HFFc6 (cell line): ENCODE results near the gene CRYBA1. TPM values are rescaled to one million over a fixed set of nuclear protein-coding genes. Genes with fewer than 3 reads are reported as not detected.

ENCODE experiments used
- DNase-seq: peaks from one replicate; pipeline ENCODE4 v3.0.0-alpha.2; 2018
- H3K27ac Mint-ChIP-seq: 2 replicates; pipeline ENCODE4 v1.8.0; 2020; ENCODE audit warnings: mild to moderate bottlenecking, mixed read lengths
- H3K27me3 Mint-ChIP-seq: 2 replicates; pipeline ENCODE4 v1.8.0; 2021; ENCODE audit warnings: mild to moderate bottlenecking, moderate library complexity, mixed read lengths; ENCODE audit not compliant: insufficient read depth
- H3K36me3 Mint-ChIP-seq: 2 replicates; pipeline ENCODE4 v1.8.0; 2021; ENCODE audit warnings: low read depth, mixed read lengths
- H3K4me1 Mint-ChIP-seq: 2 replicates; pipeline ENCODE4 v1.8.0; 2020; ENCODE audit warnings: low read depth, mixed read lengths
- H3K4me3 Mint-ChIP-seq: 2 replicates; pipeline ENCODE4 v1.8.0; 2020; ENCODE audit warnings: mild to moderate bottlenecking, moderate library complexity, mixed read lengths
- H3K9me3 Mint-ChIP-seq: 2 replicates; pipeline ENCODE4 v1.8.0; 2020; ENCODE audit warnings: mild to moderate bottlenecking, mixed read lengths
- total RNA-seq, 6 experiments: library from RNA; stranded (reverse); fragmentation: NEBNext Ultra II Directional; extraction: Animal tissue kit (Norgen Biotek cat#: 25700); gene quantifications; 2 replicates in 1 of 6; 3 replicates in 5 of 6; pipeline ENCODE4 v1.2.3, GENCODE V29; 2021
- TF ChIP-seq, protein P1 (sequence below): fragments of 200-600 bp; sonication (generic); IDR thresholded peaks from 2 replicates; pipeline ENCODE4 v1.5.0; 2021; ENCODE audit warnings: antibody characterized with exemption, mild to moderate bottlenecking

Gene CRYBA1
- total RNA-seq, 6 experiments from 2014 or later, result 0.46 TPM; not detected in 5

DNA sequence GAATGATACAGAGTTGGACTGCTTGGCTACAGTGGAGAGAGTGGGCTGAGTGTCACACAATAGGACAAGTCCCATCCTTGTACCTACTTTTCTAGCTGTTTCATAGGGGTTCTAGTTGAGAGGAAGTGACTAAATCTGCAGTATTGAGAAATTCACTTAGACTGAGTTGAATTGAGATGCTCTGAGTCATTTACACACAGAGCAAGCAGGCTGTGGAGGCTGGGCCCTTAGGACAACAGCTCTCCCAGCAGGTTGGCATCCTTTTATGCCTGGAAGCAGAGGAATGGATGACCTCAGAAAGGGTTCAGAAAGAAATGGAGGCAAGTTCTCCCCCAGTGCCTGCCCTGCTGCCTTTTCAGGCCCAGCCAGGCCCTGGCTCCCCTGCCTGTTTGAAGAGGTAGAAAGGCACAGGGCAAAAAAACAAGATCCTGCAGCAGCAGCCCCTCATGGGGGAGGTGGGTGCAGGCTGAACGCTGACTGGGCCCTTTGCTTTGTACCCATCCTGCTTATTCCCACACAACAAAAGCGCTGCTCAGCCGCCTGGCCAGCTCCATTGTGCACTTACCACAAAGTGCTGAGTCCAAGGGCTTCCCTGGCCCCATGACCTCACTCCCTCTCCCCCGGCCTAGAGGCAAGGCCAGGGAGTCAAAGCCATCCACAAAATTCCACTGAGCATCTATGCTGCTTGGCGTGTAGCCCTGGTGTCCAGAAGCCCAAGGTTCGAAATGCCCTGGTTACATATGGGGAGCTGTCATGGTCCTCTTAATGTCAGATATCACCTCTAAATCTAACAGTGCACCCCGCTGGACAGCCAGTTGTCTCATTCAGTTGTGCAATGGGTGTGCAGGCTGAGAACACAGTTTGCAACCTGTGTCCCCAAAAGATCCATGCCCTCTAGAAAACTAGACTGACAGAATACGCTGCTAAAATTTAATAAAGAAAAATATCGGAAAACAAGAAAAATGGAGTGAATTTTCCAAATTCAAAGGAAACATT, 5.4 kb upstream of the CRYBA1 start:
- Mint-ChIP-seq H3K36me3 (peaks cover 5% of the 10 kb centered on the region; the same call in 1 of the 2 replicates), H3K4me1 (peaks cover 62% of the 10 kb centered on the region), H3K27me3 (peaks cover 5% of the 10 kb centered on the region; the same call in 1 of the 2 replicates), H3K4me3 (peak overlapping the region; percentile 59), H3K27ac (peak overlapping the region; percentile 91), H3K9me3 (no peaks in the 10 kb centered on the region)
- DNase-seq, result peak; percentile 98
- TF ChIP-seq, protein P1, sequence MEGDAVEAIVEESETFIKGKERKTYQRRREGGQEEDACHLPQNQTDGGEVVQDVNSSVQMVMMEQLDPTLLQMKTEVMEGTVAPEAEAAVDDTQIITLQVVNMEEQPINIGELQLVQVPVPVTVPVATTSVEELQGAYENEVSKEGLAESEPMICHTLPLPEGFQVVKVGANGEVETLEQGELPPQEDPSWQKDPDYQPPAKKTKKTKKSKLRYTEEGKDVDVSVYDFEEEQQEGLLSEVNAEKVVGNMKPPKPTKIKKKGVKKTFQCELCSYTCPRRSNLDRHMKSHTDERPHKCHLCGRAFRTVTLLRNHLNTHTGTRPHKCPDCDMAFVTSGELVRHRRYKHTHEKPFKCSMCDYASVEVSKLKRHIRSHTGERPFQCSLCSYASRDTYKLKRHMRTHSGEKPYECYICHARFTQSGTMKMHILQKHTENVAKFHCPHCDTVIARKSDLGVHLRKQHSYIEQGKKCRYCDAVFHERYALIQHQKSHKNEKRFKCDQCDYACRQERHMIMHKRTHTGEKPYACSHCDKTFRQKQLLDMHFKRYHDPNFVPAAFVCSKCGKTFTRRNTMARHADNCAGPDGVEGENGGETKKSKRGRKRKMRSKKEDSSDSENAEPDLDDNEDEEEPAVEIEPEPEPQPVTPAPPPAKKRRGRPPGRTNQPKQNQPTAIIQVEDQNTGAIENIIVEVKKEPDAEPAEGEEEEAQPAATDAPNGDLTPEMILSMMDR, result peak; percentile 45; the same call in 1 of the 2 replicates

DNA sequence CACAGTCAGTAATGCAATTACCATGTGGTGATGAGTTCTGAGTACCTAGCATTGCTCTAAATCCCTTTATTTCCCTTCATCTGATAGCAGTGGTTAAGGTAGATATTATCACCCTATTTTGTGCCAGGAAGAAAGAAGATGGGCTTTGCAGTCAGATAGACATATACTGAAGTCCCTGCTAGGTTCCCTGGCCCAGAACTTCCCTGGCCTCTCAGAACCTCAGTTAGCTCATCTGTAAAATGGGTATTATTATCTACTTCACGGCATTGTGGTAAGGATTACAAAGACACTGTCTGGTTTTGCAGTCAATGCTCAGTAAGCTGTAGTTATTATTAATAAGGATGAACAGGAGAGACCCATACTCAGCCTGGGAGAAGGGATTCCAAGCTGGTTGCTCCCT, 4.6 kb upstream of the CRYBA1 start:
- Mint-ChIP-seq H3K27me3 (peaks cover 5% of the 10 kb centered on the region; the same call in 1 of the 2 replicates), H3K27ac (peak overlapping the region; percentile 91), H3K4me3 (no peak overlapping the region), H3K36me3 (peaks cover 5% of the 10 kb centered on the region; the same call in 1 of the 2 replicates), H3K4me1 (peaks cover 69% of the 10 kb centered on the region), H3K9me3 (no peaks in the 10 kb centered on the region)
- TF ChIP-seq, protein P1, result no peak
- DNase-seq, result no peak

DNA sequence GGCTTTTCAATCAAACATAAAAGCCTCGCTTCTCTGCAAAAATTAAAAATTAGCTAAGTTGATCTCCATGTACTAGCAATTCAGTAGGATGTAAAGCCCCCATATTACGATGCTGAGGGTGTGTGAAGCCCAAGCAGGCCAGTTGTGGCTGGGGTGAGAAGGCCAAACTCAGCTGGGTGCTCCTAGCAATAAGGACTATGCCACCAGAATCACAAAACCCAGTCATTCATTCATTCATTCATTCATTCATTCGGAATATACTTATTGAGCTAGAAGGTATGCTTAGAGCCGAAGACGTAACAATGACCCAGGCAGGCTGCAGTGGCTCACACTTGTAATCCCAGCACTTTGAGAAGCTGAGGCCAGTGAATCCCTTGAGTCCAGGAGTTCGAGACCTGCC, 3.9 kb upstream of the CRYBA1 start:
- H3K27ac Mint-ChIP-seq, result peak overlapping the region; percentile 40; the same call in 1 of the 2 replicates

DNA sequence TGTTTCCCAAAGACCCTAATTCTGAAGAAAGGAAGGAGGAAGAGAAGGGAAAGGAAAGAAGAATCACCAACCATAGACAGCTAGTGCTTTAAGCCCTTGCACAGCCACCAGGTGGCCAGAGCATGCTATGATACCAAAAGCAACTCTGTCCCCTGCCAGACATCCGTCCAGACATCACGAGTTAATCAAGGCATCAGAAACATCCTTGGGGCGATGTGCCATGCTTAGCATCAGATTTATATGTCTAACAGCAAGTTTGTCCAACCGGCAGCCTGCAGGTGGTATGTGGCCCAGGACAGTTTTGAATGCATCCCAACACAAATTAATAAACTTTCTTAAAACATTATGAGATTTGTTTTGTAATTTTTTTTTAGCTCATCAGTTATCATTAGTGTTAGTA, 2.9 kb upstream of the CRYBA1 start:
- H3K9me3 Mint-ChIP-seq, result no peaks in the 10 kb centered on the region
- no peaks in the 10 kb centered on the region; the same call in 1 of the 2 replicates for H3K27me3 Mint-ChIP-seq
- no peak overlapping the region for H3K4me3 Mint-ChIP-seq
- TF ChIP-seq, protein P1, result peak; percentile 77
- peaks cover 58% of the 10 kb centered on the region for H3K4me1 Mint-ChIP-seq
- DNase-seq, result peak; percentile 45
- H3K27ac Mint-ChIP-seq, result no peak overlapping the region; the same call in 1 of the 2 replicates
- H3K36me3 Mint-ChIP-seq, result no peaks in the 10 kb centered on the region

More for the DNA sequence above, 3.9 kb upstream of the CRYBA1 start:
- DNase-seq, result no peak
- H3K36me3 Mint-ChIP-seq, result peaks cover 5% of the 10 kb centered on the region; the same call in 1 of the 2 replicates
- TF ChIP-seq, protein P1, result no peak
- H3K4me3 Mint-ChIP-seq, result no peak overlapping the region
- peaks cover 67% of the 10 kb centered on the region for H3K4me1 Mint-ChIP-seq
- peaks cover 3% of the 10 kb centered on the region; the same call in 1 of the 2 replicates for H3K27me3 Mint-ChIP-seq
- H3K9me3 Mint-ChIP-seq, result no peaks in the 10 kb centered on the region

DNA sequence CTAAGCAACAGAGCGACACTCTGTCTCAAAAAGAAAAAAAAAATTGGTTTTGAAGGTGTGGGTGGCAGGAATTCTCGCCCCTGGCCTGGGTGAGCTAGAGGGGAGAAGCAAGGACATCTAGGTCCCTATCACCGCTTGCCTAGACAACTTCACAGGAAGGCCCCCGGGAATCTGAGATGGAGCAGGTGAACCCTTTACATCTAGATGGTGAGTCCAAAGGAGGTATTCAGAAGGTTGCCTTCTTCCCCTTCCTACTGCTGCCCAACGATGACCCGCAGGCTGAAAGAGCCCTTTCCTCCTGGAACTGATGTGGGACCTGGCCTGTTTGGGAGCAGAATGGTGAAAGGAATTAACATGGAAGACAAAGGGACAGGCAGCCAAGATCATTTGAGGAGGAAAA, 1.3 kb upstream of the CRYBA1 start:
- no peaks in the 10 kb centered on the region for H3K9me3 Mint-ChIP-seq
- H3K36me3 Mint-ChIP-seq, result peaks cover 4% of the 10 kb centered on the region; the same call in 1 of the 2 replicates
- H3K27me3 Mint-ChIP-seq, result no peaks in the 10 kb centered on the region; the same call in 1 of the 2 replicates
- H3K4me3 Mint-ChIP-seq, result no peak overlapping the region
- H3K27ac Mint-ChIP-seq, result no peak overlapping the region
- H3K4me1 Mint-ChIP-seq, result peaks cover 66% of the 10 kb centered on the region
- DNase-seq, result no peak
- TF ChIP-seq, protein P1, result no peak
